GM12873 (cell line): ENCODE data around the gene LRRC2.
A peak's percentile ranks its signal among the peaks of the same experiment; 100 is the strongest.

ENCODE experiments used
- TF ChIP-seq, protein P1 (sequence below): IDR thresholded peaks from 2 replicates; pipeline ENCODE4 v1.5.1; 2012; ENCODE audit warnings: low read depth, mild to moderate bottlenecking, moderate library complexity, low read length, control low read depth; ENCODE audit not compliant: insufficient read depth; ENCODE audit errors: missing control alignments

LRRC2 gene

DNA sequence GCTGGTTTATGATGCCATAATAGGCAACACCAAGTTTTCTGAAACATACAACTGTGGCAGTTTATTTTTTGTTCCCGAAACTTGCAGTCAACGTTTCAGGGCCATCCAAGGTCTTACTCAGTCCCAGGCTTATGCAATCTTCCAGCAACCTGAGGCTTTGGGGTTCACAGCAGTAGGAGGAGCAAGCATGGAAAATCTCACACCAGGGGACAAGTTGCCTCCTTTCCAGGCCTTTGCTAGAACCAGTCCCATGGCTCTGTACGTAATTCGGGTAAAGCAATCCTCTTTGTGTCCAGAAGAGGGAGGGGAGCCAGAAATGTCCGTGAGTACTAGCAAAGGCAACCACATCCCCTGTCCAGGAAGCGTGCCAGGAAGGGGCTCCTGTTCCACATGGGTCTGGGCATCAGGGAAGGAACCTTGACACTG, 41.5 kb upstream of the LRRC2 start:
- TF ChIP-seq, protein P1, sequence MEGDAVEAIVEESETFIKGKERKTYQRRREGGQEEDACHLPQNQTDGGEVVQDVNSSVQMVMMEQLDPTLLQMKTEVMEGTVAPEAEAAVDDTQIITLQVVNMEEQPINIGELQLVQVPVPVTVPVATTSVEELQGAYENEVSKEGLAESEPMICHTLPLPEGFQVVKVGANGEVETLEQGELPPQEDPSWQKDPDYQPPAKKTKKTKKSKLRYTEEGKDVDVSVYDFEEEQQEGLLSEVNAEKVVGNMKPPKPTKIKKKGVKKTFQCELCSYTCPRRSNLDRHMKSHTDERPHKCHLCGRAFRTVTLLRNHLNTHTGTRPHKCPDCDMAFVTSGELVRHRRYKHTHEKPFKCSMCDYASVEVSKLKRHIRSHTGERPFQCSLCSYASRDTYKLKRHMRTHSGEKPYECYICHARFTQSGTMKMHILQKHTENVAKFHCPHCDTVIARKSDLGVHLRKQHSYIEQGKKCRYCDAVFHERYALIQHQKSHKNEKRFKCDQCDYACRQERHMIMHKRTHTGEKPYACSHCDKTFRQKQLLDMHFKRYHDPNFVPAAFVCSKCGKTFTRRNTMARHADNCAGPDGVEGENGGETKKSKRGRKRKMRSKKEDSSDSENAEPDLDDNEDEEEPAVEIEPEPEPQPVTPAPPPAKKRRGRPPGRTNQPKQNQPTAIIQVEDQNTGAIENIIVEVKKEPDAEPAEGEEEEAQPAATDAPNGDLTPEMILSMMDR, result peak; percentile 41

DNA sequence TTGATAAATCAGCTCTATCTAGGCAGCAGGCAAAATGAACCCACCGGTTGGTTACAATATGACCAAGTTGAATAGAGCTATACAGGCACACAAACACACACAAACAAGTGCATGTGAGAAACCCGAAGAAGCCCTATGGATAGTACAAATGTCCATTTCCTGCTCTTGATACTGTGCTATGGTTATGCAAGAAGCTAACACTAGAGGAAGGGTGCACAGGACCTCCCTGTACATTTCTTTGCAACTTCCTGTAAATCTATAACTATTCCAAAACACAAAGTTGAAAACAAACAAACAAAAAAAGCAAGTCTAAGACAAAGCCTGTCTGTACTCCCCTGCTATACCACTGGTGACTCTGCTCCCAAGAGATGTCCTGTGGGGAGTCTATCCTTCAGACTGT, 38.0 kb upstream of the LRRC2 start:
- TF ChIP-seq, protein P1, result no peak

DNA sequence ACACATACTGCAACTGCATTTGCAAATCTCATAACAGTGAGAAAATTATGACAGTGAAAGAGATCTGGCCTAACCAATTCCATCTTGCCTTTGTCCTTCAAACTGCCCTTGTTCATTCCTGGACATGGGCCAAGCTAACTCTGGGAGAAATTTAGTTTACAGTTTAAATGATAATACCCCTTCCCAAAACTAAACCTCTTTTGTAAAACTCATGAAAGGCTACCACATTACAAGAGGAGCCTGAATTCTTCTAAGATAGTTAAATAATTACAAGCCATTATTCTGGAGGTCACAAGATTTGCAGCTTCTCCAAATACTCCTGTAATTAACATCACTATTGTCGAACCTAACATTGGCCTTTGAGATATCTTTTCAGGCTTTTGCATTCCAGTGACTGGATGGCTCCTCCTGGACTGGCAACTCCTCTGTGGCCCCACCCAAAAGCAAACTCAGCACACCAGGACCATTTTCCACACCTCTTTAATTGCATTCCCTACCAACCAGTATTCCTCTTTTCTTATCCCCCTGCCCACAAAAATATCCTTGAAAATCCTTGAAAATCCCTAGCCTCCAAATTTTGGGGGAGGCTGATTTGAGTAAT, 37.4 kb upstream of the LRRC2 start:
- TF ChIP-seq, protein P1, result no peak

DNA sequence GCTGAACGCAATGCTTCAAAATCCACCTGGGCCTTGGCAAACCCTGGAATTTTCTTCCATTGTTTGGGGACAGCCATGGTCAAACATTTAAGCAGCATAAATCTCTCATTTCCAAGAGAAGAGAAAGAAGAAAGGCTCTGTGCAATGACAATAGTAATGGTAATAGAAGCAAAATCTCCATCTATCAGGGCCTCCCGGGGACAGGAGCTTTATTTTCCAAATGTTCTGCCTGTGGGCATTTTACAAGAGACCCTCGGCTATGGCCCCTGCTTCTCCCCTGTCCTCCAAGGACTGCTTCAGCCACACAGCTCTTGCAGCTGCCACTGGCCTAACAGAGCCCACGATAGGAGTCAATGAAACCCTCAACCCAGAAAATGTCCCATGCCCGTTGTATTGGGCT, 33.5 kb upstream of the LRRC2 start:
- TF ChIP-seq, protein P1, result no peak

DNA sequence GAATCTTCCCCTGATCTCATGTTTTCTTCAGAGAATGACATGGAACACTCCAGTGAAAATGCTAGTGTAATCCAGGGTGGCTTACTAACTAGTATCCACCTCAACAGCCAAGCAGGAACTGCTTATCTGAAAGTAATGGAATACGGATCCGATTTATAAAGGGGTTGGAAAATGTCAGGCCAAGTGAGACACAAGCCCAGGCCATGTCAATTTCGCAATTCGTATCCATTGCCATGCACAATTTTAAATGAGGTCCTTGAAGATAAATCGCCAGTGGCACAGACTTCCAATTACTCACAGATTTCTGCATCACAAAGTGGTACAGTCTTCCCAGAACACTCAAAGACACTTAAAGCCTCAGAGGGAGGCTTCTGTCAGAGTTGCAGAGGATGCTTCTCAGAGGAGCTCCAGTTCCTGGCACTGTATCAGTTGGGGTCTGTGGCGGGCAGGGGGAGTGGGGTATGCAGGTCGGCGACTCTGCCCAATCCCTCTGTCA, 29.8 kb upstream of the LRRC2 start:
- TF ChIP-seq, protein P1, result no peak

DNA sequence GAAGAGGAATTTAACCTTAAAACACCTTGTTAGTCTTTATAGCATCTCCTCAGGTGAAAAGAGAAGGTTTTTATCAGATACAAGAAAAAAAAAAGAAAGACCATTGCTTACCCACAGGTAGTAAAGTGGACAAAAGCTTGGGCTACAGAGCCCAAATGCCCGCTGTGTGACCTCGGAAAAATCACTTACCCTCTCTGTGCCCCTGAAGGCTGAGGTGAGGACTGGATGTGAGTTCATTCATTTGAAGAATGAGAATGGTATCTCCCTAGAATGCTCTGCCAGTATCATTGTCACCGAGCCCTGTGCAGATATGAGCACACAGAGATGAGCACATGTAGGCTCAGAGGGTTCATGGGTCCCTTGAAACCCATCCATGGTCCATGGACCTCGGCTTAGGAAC, 28.6 kb upstream of the LRRC2 start:
- TF ChIP-seq, protein P1, result no peak

DNA sequence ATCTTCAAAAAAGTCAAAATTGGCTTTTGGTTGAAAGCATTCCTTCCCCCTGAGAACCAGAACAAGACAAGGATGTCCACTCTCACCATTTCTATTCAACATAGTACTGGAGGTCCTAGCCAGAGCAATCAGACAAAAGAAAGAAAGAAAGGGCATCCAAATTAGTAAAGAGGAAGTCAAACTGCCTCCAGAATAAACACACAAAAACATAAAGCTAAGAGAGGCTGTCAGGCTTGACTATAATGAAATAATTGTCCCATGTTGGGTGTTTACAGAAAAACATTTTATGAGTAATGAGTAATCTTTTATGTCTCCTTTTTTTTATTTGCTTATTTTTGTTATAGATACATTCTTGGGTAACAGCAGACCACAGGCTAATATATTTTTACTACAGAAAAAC, 27.9 kb upstream of the LRRC2 start:
- TF ChIP-seq, protein P1, result no peak
